ENCODE data around the gene TRIM66. TPM values are rescaled to one million over a fixed set of nuclear protein-coding genes. Genes with fewer than 3 reads are reported as not detected.

Gene TRIM66
- total RNA-seq, 5 donors from 2014 or later (not counting 1 experiment from before 2014, with no cell fraction given): 17.9 to 23.5 (median 23.4) TPM

- no peaks in the 10 kb centered on the region for H3K9me3 ChIP-seq
- no peaks in the 10 kb centered on the region for H3K27me3 ChIP-seq (replicated peaks in 1 of 2; ENCODE audit: control insufficient read depth in 2 of 2, extremely low read depth in 1 of 2, insufficient read depth in 2 of 2, low read length in 1 of 2)
- Mint-ChIP-seq H3K27ac (peak overlapping the region; percentile 97 to 98), H3K36me3 (peaks cover 41% of the 10 kb centered on the region), H3K9me3 (peaks cover 0 to 4% (median 0%) of the 10 kb centered on the region in 3 donors), H3K4me3 (peak overlapping the region; percentile 90 to 94 (median 93)), H3K27me3 (no peaks in the 10 kb centered on the region), H3K4me1 (peaks cover 48 to 59% (median 53%) of the 10 kb centered on the region in 3 donors)
- ATAC-seq (replicated peaks in 1 of 4) (peak in 2 of 4 experiments; percentile 6), DNase-seq (peak in 3 of 35 experiments; percentile 9 to 17 (median 14))
- CTCF ChIA-PET: interaction anchor here in 1 of 2 donors (0.8 to 1.7 kb wide), 4 partner anchors 13 to 823 kb away, joined by 3 to 6 read pairs (median 4); partner anchors contain the start of gene TMEM9B
- peak overlapping the region; percentile 78 to 96 for H3K4me3 ChIP-seq (ENCODE audit: control insufficient read depth in 1 of 2, extremely low read depth in 1 of 2, low read length in 1 of 2)
- POLR2A ChIA-PET: no interaction called here
- WGBS (ENCODE audit: insufficient coverage): 2% methylated on average over 20 of the region's 27 CpGs
- peaks cover 23 to 42% of the 10 kb centered on the region in 2 experiments for H3K4me1 ChIP-seq (ENCODE audit: control insufficient read depth in 1 of 2, extremely low read depth in 1 of 2, insufficient read depth in 2 of 2, low read length in 2 of 2)
- peak overlapping the region; percentile 96 for H3K27ac ChIP-seq (ENCODE audit: low read length)
- H3K36me3 ChIP-seq (ENCODE audit: control insufficient read depth in 2 of 2, extremely low read depth in 1 of 2, insufficient read depth in 1 of 2, low read length in 1 of 2): peaks cover 4 to 39% of the 10 kb centered on the region in 2 donors
These were observed 796 bp upstream of the TRIM66 start for GRCh38 chr11:8683115-8683807.

DNA sequence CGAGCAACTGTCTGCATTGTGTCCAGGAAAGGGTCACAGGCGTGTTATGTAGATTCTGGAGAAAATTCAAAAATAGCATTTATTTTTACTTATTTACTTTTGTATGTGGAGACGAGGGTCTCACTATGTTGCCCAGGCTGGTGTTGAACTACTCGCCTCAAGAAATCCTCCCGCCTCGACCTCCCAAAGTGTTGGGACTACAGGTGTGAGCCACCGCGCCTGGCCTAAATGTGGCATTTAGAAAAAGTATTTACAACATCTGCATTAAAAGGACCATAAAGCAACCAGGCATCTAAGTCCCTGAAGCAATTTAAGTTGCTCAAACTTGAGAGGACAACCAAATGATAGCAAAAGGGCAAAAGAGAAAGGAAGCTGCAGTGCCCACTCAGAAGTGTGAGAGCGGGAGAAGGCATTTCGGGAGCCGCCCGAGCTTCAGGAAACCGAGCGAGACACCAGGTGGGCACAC lies 595 bp downstream of the TRIM66 start:
- Histone ChIP-seq H3K4me3 (ENCODE audit: control insufficient read depth in 1 of 2, extremely low read depth in 1 of 2, low read length in 1 of 2) (peak overlapping the region; percentile 78 to 96), H3K36me3 (ENCODE audit: control insufficient read depth in 2 of 2, extremely low read depth in 1 of 2, insufficient read depth in 1 of 2, low read length in 1 of 2) (peaks cover 4 to 40% of the 10 kb centered on the region in 2 donors), H3K27ac (ENCODE audit: low read length) (peak overlapping the region; percentile 96), H3K27me3 (replicated peaks in 1 of 2; ENCODE audit: control insufficient read depth in 2 of 2, extremely low read depth in 1 of 2, insufficient read depth in 2 of 2, low read length in 1 of 2) (no peaks in the 10 kb centered on the region), H3K4me1 (ENCODE audit: control insufficient read depth in 1 of 2, extremely low read depth in 1 of 2, insufficient read depth in 2 of 2, low read length in 2 of 2) (peaks cover 21 to 33% of the 10 kb centered on the region in 2 experiments), H3K9me3 (no peaks in the 10 kb centered on the region)
- Mint-ChIP-seq H3K4me1 (peaks cover 40 to 52% (median 44%) of the 10 kb centered on the region in 3 donors), H3K27me3 (no peaks in the 10 kb centered on the region), H3K4me3 (peak overlapping the region; percentile 90 to 94 (median 93)), H3K36me3 (peaks cover 41% of the 10 kb centered on the region), H3K27ac (peak overlapping the region; percentile 97 to 98), H3K9me3 (peaks cover 0 to 4% (median 0%) of the 10 kb centered on the region in 3 donors)
- 0% methylated on average over 4 of the region's 14 CpGs for WGBS (ENCODE audit: insufficient coverage)
- CTCF ChIA-PET: interaction anchor here in 1 of 2 donors (1.2 to 1.7 kb wide), 2 partner anchors 278 to 825 kb away, joined by 4 to 6 read pairs; no protein-coding TSS in a partner anchor
- POLR2A ChIA-PET: interaction anchor here (0.6 to 1.2 kb wide), 4 partner anchors 9 to 805 kb away, joined by 3 to 7 read pairs (median 4); no protein-coding TSS in a partner anchor
- ATAC-seq (replicated peaks in 1 of 4) (no peak), DNase-seq (peak in 1 of 35 experiments; percentile 3)

GRCh38 chr11:8679006-8679405 lies 3.5 kb downstream of the TRIM66 start:
- no peak overlapping the region for H3K4me3 Mint-ChIP-seq

DNA sequence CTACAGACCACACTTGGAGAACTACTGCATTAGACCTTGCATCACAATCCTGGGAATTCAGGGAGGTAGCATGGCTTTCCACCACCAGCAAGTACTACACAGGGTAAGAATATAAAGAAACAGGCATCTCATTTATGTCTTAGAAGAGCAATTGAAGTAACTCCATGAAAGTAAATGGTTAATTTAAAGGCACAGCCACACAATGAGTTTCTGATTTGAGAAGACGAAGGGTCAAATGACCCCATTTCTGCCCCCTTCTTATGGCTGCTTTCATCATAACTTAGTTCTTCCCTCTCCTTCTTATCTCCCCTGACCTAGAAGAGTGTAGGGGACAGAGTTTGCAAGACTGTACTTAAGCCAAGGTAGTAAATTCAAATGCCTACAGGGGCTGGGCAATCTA lies 6.0 kb downstream of the TRIM66 start:
- Histone ChIP-seq H3K9me3 (no peaks in the 10 kb centered on the region), H3K4me3 (ENCODE audit: control insufficient read depth in 1 of 2, extremely low read depth in 1 of 2, low read length in 1 of 2) (no peak overlapping the region), H3K27ac (ENCODE audit: low read length) (no peak overlapping the region), H3K4me1 (ENCODE audit: control insufficient read depth in 1 of 2, extremely low read depth in 1 of 2, insufficient read depth in 2 of 2, low read length in 2 of 2) (peaks cover under 1 to 3% of the 10 kb centered on the region in 2 experiments), H3K27me3 (replicated peaks in 1 of 2; ENCODE audit: control insufficient read depth in 2 of 2, extremely low read depth in 1 of 2, insufficient read depth in 2 of 2, low read length in 1 of 2) (no peaks in the 10 kb centered on the region), H3K36me3 (ENCODE audit: control insufficient read depth in 2 of 2, extremely low read depth in 1 of 2, insufficient read depth in 1 of 2, low read length in 1 of 2) (peaks cover 0 to 39% of the 10 kb centered on the region in 2 donors)
- H3K27me3 Mint-ChIP-seq: no peaks in the 10 kb centered on the region
- ChIA-PET CTCF (no interaction called here), POLR2A (no interaction called here)
- peaks cover 0 to 4% (median 0%) of the 10 kb centered on the region in 3 donors for H3K9me3 Mint-ChIP-seq
- H3K36me3 Mint-ChIP-seq: peaks cover 29% of the 10 kb centered on the region
- H3K27ac Mint-ChIP-seq: no peak overlapping the region
- WGBS (ENCODE audit: insufficient coverage): no CpG with 5 or more reads among the region's 1 CpG
- ATAC-seq (replicated peaks in 1 of 4): no peak
- DNase-seq: no peak
- peaks cover 7 to 14% (median 10%) of the 10 kb centered on the region in 3 donors for H3K4me1 Mint-ChIP-seq
- H3K4me3 Mint-ChIP-seq: no peak overlapping the region

More at GRCh38 chr11:8679006-8679405, 3.5 kb downstream of the TRIM66 start:
- Histone ChIP-seq H3K36me3 (ENCODE audit: control insufficient read depth in 2 of 2, extremely low read depth in 1 of 2, insufficient read depth in 1 of 2, low read length in 1 of 2) (peaks cover 0 to 26% of the 10 kb centered on the region in 2 donors), H3K27me3 (replicated peaks in 1 of 2; ENCODE audit: control insufficient read depth in 2 of 2, extremely low read depth in 1 of 2, insufficient read depth in 2 of 2, low read length in 1 of 2) (no peaks in the 10 kb centered on the region), H3K27ac (ENCODE audit: low read length) (no peak overlapping the region), H3K9me3 (no peaks in the 10 kb centered on the region), H3K4me3 (ENCODE audit: control insufficient read depth in 1 of 2, extremely low read depth in 1 of 2, low read length in 1 of 2) (no peak overlapping the region), H3K4me1 (ENCODE audit: control insufficient read depth in 1 of 2, extremely low read depth in 1 of 2, insufficient read depth in 2 of 2, low read length in 2 of 2) (peaks cover 12 to 20% of the 10 kb centered on the region in 2 experiments)
- ChIA-PET CTCF (no interaction called here), POLR2A (interaction anchor here in 1 of 2 donors (0.6 kb wide), 1 partner anchor 282 kb away, joined by 3 read pairs; no protein-coding TSS in a partner anchor)
- Mint-ChIP-seq H3K27ac (no peak overlapping the region), H3K27me3 (no peaks in the 10 kb centered on the region), H3K9me3 (peaks cover 0 to 4% (median 0%) of the 10 kb centered on the region in 3 donors), H3K36me3 (peaks cover 22% of the 10 kb centered on the region), H3K4me1 (peaks cover 25 to 32% (median 28%) of the 10 kb centered on the region in 3 donors)
- ATAC-seq (replicated peaks in 1 of 4): no peak
- 100% methylated on average over 1 of the region's 1 CpG for WGBS (ENCODE audit: insufficient coverage)
- no peak for DNase-seq

- WGBS (ENCODE audit: insufficient coverage): 100% methylated on average over 2 of the region's 2 CpGs
- H3K36me3 Mint-ChIP-seq: peaks cover 29% of the 10 kb centered on the region
- no peaks in the 10 kb centered on the region for H3K4me1 ChIP-seq (ENCODE audit: control insufficient read depth in 1 of 2, extremely low read depth in 1 of 2, insufficient read depth in 2 of 2, low read length in 2 of 2)
- POLR2A ChIA-PET: no interaction called here
- no peak overlapping the region for H3K4me3 ChIP-seq (ENCODE audit: control insufficient read depth in 1 of 2, extremely low read depth in 1 of 2, low read length in 1 of 2)
- no peaks in the 10 kb centered on the region for H3K9me3 Mint-ChIP-seq
- peaks cover 0 to under 1% (median 0%) of the 10 kb centered on the region in 3 donors for H3K4me1 Mint-ChIP-seq
- H3K36me3 ChIP-seq (ENCODE audit: control insufficient read depth in 2 of 2, extremely low read depth in 1 of 2, insufficient read depth in 1 of 2, low read length in 1 of 2): peaks cover 0 to 48% of the 10 kb centered on the region in 2 donors
- H3K9me3 ChIP-seq: no peaks in the 10 kb centered on the region
- DNase-seq (no peak), ATAC-seq (replicated peaks in 1 of 4) (no peak)
- no peaks in the 10 kb centered on the region for H3K27me3 ChIP-seq (replicated peaks in 1 of 2; ENCODE audit: control insufficient read depth in 2 of 2, extremely low read depth in 1 of 2, insufficient read depth in 2 of 2, low read length in 1 of 2)
- no peak overlapping the region for H3K27ac Mint-ChIP-seq
- CTCF ChIA-PET: no interaction called here
- no peaks in the 10 kb centered on the region for H3K27me3 Mint-ChIP-seq
- H3K4me3 Mint-ChIP-seq: no peak overlapping the region
- no peak overlapping the region for H3K27ac ChIP-seq (ENCODE audit: low read length)
These were observed 7.6 kb downstream of the TRIM66 start for GRCh38 chr11:8674859-8675258.

DNA sequence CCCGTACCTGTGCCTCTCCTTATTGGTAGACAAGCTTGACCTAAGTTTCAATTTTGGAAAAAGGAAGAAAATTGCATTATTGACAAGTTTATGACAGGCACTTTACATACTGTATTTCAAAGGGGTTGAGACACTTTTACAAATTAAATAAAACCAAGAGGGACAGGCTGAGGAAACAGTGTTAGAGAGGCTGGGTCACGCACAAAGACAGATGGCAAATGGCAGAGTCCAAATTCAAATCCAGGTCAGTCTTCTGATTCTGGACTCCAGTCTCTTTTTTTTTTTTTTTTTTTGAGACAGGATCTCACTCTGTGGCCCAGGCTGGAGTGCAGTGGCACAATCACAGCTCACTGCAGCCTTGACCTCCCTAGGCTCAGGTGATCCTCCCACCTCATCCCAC lies 10.1 kb downstream of the TRIM66 start:
- no peaks in the 10 kb centered on the region for H3K4me1 Mint-ChIP-seq
- peaks cover 38% of the 10 kb centered on the region for H3K36me3 Mint-ChIP-seq
- no peak overlapping the region for H3K27ac Mint-ChIP-seq
- no peaks in the 10 kb centered on the region for H3K4me1 ChIP-seq (ENCODE audit: control insufficient read depth in 1 of 2, extremely low read depth in 1 of 2, insufficient read depth in 2 of 2, low read length in 2 of 2)
- ATAC-seq (replicated peaks in 1 of 4): no peak
- no peaks in the 10 kb centered on the region for H3K9me3 Mint-ChIP-seq
- no peak overlapping the region for H3K4me3 Mint-ChIP-seq
- H3K4me3 ChIP-seq (ENCODE audit: control insufficient read depth in 1 of 2, extremely low read depth in 1 of 2, low read length in 1 of 2): no peak overlapping the region
- H3K27me3 Mint-ChIP-seq: no peaks in the 10 kb centered on the region
- WGBS (ENCODE audit: insufficient coverage): 88% methylated on average over 1 of the region's 2 CpGs
- POLR2A ChIA-PET: no interaction called here
- H3K9me3 ChIP-seq: no peaks in the 10 kb centered on the region
- DNase-seq: no peak
- H3K36me3 ChIP-seq (ENCODE audit: control insufficient read depth in 2 of 2, extremely low read depth in 1 of 2, insufficient read depth in 1 of 2, low read length in 1 of 2): peaks cover 8 to 43% of the 10 kb centered on the region in 2 donors
- H3K27ac ChIP-seq (ENCODE audit: low read length): no peak overlapping the region
- CTCF ChIA-PET: no interaction called here
- H3K27me3 ChIP-seq (replicated peaks in 1 of 2; ENCODE audit: control insufficient read depth in 2 of 2, extremely low read depth in 1 of 2, insufficient read depth in 2 of 2, low read length in 1 of 2): no peaks in the 10 kb centered on the region
